Neural cell (in vitro differentiated cells): ENCODE results near the gene RNU7-1. TPM values are rescaled to one million over a fixed set of nuclear protein-coding genes. Genes with fewer than 3 reads are reported as not detected.
A peak's percentile ranks its signal among the peaks of the same experiment; 100 is the strongest.

Experiments used
- H2AFZ ChIP-seq: fragments of 200-600, 300-800 bp; sonication (generic), shearing (Covaris generic); 2 replicates; pipeline ENCODE4 v1.6.0; 2014; ENCODE audit warnings: low read depth, mild to moderate bottlenecking, antibody characterized with exemption, low read length, moderate library complexity
- H3F3A ChIP-seq: fragments of 200-600 bp; shearing (Covaris generic); 2 replicates; pipeline ENCODE4 v1.6.1; 2016; ENCODE audit warnings: mild to moderate bottlenecking, moderate library complexity, mixed read lengths, antibody characterized with exemption, low read length; ENCODE audit not compliant: insufficient read depth, poor library complexity, severe bottlenecking
- H3K27ac ChIP-seq: fragments of 200-600, 300-800 bp; sonication (generic), shearing (Covaris generic); 2 replicates; pipeline ENCODE4 v1.5.1; 2014; ENCODE audit warnings: mild to moderate bottlenecking, low read length, moderate library complexity
- H3K27me3 ChIP-seq: fragments of 300-800, 200-600 bp; sonication (generic), shearing (Covaris generic); 2 replicates; pipeline ENCODE4 v1.6.0; 2014; ENCODE audit warnings: mild to moderate bottlenecking, low read depth, low read length, moderate library complexity; ENCODE audit not compliant: insufficient read depth
- H3K36me3 ChIP-seq: fragments of 300-800, 200-600 bp; sonication (generic), shearing (Covaris generic); 2 replicates; pipeline ENCODE4 v1.5.1; 2014; ENCODE audit warnings: mild to moderate bottlenecking, antibody characterized with exemption, low read length, moderate library complexity; ENCODE audit not compliant: insufficient read depth
- H3K4me2 ChIP-seq: fragments of 300-800, 200-600 bp; sonication (generic), shearing (Covaris generic); 2 replicates; pipeline ENCODE4 v1.6.0; 2014; ENCODE audit warnings: mild to moderate bottlenecking, low read length
- H3K4me3 ChIP-seq: fragments of 300-800, 200-600 bp; sonication (generic), shearing (Covaris generic); 2 replicates; pipeline ENCODE4 v1.5.1; 2014; ENCODE audit warnings: mild to moderate bottlenecking, low read length, moderate library complexity
- H3K79me2 ChIP-seq: fragments of 200-600 bp; shearing (Covaris generic); replicated peaks from 2 replicates; pipeline ENCODE4 v1.6.0; 2014; ENCODE audit warnings: mild to moderate bottlenecking, low read length, moderate library complexity; ENCODE audit not compliant: insufficient read depth
- H3K9ac ChIP-seq: fragments of 300-800, 200-600 bp; sonication (generic), shearing (Covaris generic); 2 replicates; pipeline ENCODE4 v1.6.1; 2016; ENCODE audit warnings: mild to moderate bottlenecking, low read length, mixed read lengths
- H3K9me2 ChIP-seq: fragments of 200-600 bp; shearing (Covaris generic); 2 replicates; pipeline ENCODE4 v1.6.1; 2016; ENCODE audit warnings: mild to moderate bottlenecking, low read length, mixed read lengths; ENCODE audit not compliant: insufficient read depth
- H3K9me3 ChIP-seq: fragments of 200-600, 300-800 bp; sonication (generic), shearing (Covaris generic); 2 replicates; pipeline ENCODE4 v1.6.1; 2016; ENCODE audit warnings: mild to moderate bottlenecking, mixed run types, low read length, moderate library complexity, mixed read lengths
- H4K20me1 ChIP-seq: fragments of 200-600 bp; shearing (Covaris generic); 2 replicates; pipeline ENCODE4 v1.6.1; 2016; ENCODE audit warnings: mild to moderate bottlenecking, mixed run types; ENCODE audit not compliant: insufficient read depth
- CTCF ChIP-seq: fragments of 450-650 bp; IDR thresholded peaks from 2 replicates; pipeline ENCODE4 v1.5.1; 2014; ENCODE audit warnings: antibody characterized with exemption, mild to moderate bottlenecking, moderate library complexity; ENCODE audit not compliant: poor library complexity, severe bottlenecking
- EP300 ChIP-seq: fragments of 450-650 bp; conservative IDR thresholded peaks from 2 replicates; pipeline ENCODE4 v1.6.1; 2014; ENCODE audit warnings: antibody characterized with exemption, mild to moderate bottlenecking, moderate library complexity; ENCODE audit not compliant: poor library complexity, severe bottlenecking
- EZH2 ChIP-seq: fragments of 200-600, 300-800 bp; shearing (Covaris generic), sonication (generic); IDR thresholded peaks from 2 replicates; pipeline ENCODE4 v1.6.1; 2014; ENCODE audit warnings: antibody characterized with exemption, low read length, borderline replicate concordance, mild to moderate bottlenecking; ENCODE audit not compliant: insufficient read depth, poor library complexity, severe bottlenecking
- MXI1 ChIP-seq: fragments of 450-650 bp; conservative IDR thresholded peaks from 2 replicates; pipeline ENCODE4 v1.6.1; 2014; ENCODE audit warnings: antibody characterized with exemption, mild to moderate bottlenecking; ENCODE audit not compliant: poor library complexity, severe bottlenecking
- POLR2AphosphoS5 ChIP-seq: IDR thresholded peaks from 2 replicates; pipeline ENCODE4 v1.6.1; 2012
- RAD21 ChIP-seq: fragments of 450-650 bp; conservative IDR thresholded peaks from 2 replicates; pipeline ENCODE4 v1.6.1; 2014; ENCODE audit warnings: antibody characterized with exemption, mild to moderate bottlenecking, moderate library complexity
- REST ChIP-seq: IDR thresholded peaks from 2 replicates; pipeline ENCODE4 v1.6.1; 2012; ENCODE audit warnings: borderline replicate concordance
- SMC3 ChIP-seq: fragments of 450-650 bp; conservative IDR thresholded peaks from 2 replicates; pipeline ENCODE4 v1.6.1; 2014; ENCODE audit warnings: antibody characterized with exemption, mild to moderate bottlenecking, moderate library complexity; ENCODE audit not compliant: poor library complexity
- TAF1 ChIP-seq: IDR thresholded peaks from 2 replicates; pipeline ENCODE4 v1.6.1; 2012; ENCODE audit warnings: low read depth
- polyA plus RNA-seq: library from polyadenylated mRNA; depleted of rRNA; stranded (reverse); fragments of >200 nt; gene quantifications from 2 replicates; pipeline ENCODE4 v1.2.3, GENCODE V29; 2014

RNU7-1 gene
- polyA plus RNA-seq, 1 donor from 2014 or later: not detected

DNA sequence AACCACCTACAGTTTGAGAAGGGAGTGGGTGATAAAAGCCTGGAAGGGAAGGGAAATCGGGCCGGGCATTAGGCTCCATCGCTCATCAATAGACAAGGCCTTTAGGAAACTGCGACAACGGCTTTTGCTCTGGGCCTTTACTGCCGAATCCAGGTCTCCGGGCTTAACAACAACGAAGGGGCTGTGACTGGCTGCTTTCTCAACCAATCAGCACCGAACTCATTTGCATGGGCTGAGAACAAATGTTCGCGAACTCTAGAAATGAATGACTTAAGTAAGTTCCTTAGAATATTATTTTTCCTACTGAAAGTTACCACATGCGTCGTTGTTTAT, 261 bp upstream of the RNU7-1 start:
- Histone ChIP-seq H3K27ac (peak overlapping the region; percentile 94), H3K4me3 (peak overlapping the region; percentile 83), H4K20me1 (no peaks in the 10 kb centered on the region), H3F3A (peaks cover 6% of the 10 kb centered on the region), H3K27me3 (no peaks in the 10 kb centered on the region), H3K36me3 (no peaks in the 10 kb centered on the region), H3K79me2 (no peaks in the 10 kb centered on the region), H3K9me2 (no peaks in the 10 kb centered on the region), H3K9ac (peak overlapping the region; percentile 92), H3K9me3 (no peaks in the 10 kb centered on the region), H3K4me2 (peak overlapping the region; percentile 52), H2AFZ (no peak overlapping the region)
- TF ChIP-seq EP300 (peak; percentile 26), REST (no peak)

DNA sequence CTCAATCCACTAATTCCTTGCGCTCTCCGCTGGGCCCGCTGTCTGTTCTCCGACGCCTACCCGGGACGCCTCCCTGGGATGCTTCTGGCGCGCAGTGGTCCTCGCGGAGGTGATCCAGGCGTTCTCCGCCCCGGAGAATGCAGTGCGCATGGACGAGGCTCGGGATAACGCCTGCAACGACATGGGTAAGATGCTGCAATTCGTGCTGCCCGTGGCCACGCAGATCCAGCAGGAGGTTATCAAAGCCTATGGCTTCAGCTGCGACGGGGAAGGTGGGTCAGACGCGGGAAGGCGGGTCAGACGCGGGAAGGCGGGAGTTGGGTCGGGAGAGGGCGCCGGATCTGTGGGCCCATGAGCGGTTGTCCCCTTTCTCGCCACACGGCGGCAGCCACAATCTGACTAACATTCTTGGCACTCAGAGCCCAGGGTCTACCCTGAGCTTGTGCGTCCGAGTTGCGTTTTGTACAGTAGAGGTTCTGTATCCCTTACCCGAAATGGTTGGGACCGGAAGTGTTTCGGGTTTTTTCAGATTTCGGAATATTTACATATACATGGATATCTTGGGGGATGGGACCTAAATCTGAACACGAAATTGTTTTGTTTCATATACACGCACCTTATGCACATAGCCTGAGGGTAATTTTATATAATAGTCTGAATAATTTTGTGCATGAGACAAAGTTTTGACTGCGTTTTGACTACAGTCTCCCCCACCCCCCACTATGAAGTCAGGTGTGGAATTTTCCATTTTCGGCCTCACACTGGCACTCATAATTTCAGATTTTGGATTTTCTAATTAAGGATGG, 968 bp downstream of the RNU7-1 start:
- no peaks in the 10 kb centered on the region for H3K79me2 ChIP-seq
- H3K9me3 ChIP-seq: no peaks in the 10 kb centered on the region
- TF ChIP-seq TAF1 (no peak), REST (peak; percentile 60), POLR2AphosphoS5 (peak; percentile 80), EP300 (no peak), EZH2 (no peak), MXI1 (peak; percentile 65), SMC3 (peak; percentile 93), CTCF (peak; percentile 98), RAD21 (peak; percentile 90)
- peak overlapping the region; percentile 63 for H3K4me2 ChIP-seq
- H3K36me3 ChIP-seq: no peaks in the 10 kb centered on the region
- peak overlapping the region; percentile 92 for H3K9ac ChIP-seq
- no peaks in the 10 kb centered on the region for H4K20me1 ChIP-seq
- H3F3A ChIP-seq: peaks cover 4% of the 10 kb centered on the region
- peak overlapping the region; percentile 94 for H3K27ac ChIP-seq
- H3K4me3 ChIP-seq: peak overlapping the region; percentile 83
- no peaks in the 10 kb centered on the region for H3K27me3 ChIP-seq
- H2AFZ ChIP-seq: peak overlapping the region; percentile 23
- no peaks in the 10 kb centered on the region for H3K9me2 ChIP-seq
